ENCODE results near the gene MSH3.
"Not testable (repeated sequence)": the region's sequence is repeated elsewhere in the genome, so short reads cannot be mapped to it uniquely, and the experiment has no call there.

MSH3 gene

GRCh38 chr5:80711216-80711615 is 56.8 kb downstream of the MSH3 start:
- DNase-seq: no peak

- peak; percentile 23 to 29 for DNase-seq
Observed at GRCh38 chr5:80711938-80712337, 57.5 kb downstream of the MSH3 start.

GRCh38 chr5:80712919-80713318 is 58.5 kb downstream of the MSH3 start:
- no peak for DNase-seq

- DNase-seq: no peak
Observed at GRCh38 chr5:80713631-80714030, 59.2 kb downstream of the MSH3 start.

- no peak for DNase-seq
Observed at GRCh38 chr5:80714570-80715298, 60.3 kb downstream of the MSH3 start.

- no peak for DNase-seq
Observed at GRCh38 chr5:80715887-80716286, 61.4 kb downstream of the MSH3 start.

- no peak for DNase-seq
Observed at GRCh38 chr5:80720181-80720580, 65.7 kb downstream of the MSH3 start.

GRCh38 chr5:80722916-80723315 is 68.5 kb downstream of the MSH3 start:
- no peak for DNase-seq

- no peak for DNase-seq
Observed at GRCh38 chr5:80725446-80725845, 71.0 kb downstream of the MSH3 start.

- no peak for DNase-seq
Observed at GRCh38 chr5:80736730-80737129, 82.3 kb downstream of the MSH3 start.

GRCh38 chr5:80738466-80738865 is 84.0 kb downstream of the MSH3 start:
- DNase-seq: no peak

- no peak for DNase-seq
Observed at GRCh38 chr5:80739057-80739456, 84.6 kb downstream of the MSH3 start.

GRCh38 chr5:80739496-80739895 is 85.0 kb downstream of the MSH3 start:
- no peak for DNase-seq

GRCh38 chr5:80739898-80740297 is 85.4 kb downstream of the MSH3 start:
- no peak for DNase-seq

GRCh38 chr5:80740488-80740887 is 86.0 kb downstream of the MSH3 start:
- DNase-seq: not testable (repeated sequence)

GRCh38 chr5:80740999-80741398 is 86.5 kb downstream of the MSH3 start:
- DNase-seq: no peak

- no peak for DNase-seq
Observed at GRCh38 chr5:80744149-80744548, 89.7 kb downstream of the MSH3 start.

GRCh38 chr5:80745490-80745889 is 91.0 kb downstream of the MSH3 start:
- DNase-seq: no peak

GRCh38 chr5:80747922-80748321 is 93.5 kb downstream of the MSH3 start:
- no peak for DNase-seq

- no peak for DNase-seq
Observed at GRCh38 chr5:80752427-80752826, 98.0 kb downstream of the MSH3 start.

GRCh38 chr5:80753712-80754111 is 99.3 kb downstream of the MSH3 start:
- no peak for DNase-seq

GRCh38 chr5:80754900-80755299 is 100.4 kb downstream of the MSH3 start:
- peak; percentile 1 to 3 for DNase-seq

- no peak for DNase-seq
Observed at GRCh38 chr5:80755626-80756025, 101.2 kb downstream of the MSH3 start.

GRCh38 chr5:80756292-80756691 is 101.8 kb downstream of the MSH3 start:
- DNase-seq: no peak

GRCh38 chr5:80757290-80757689 is 102.8 kb downstream of the MSH3 start:
- DNase-seq: no peak

Measured in SHP77 (cell line).